Kasumi-1 (cell line): ENCODE results near the gene UBE2D2.

Experiments
- DNase-seq, 2 experiments: peaks; one replicate each; lab custom pipeline; 2025; lab: John Stamatoyannopoulos, UW

The UBE2D2 gene

DNA sequence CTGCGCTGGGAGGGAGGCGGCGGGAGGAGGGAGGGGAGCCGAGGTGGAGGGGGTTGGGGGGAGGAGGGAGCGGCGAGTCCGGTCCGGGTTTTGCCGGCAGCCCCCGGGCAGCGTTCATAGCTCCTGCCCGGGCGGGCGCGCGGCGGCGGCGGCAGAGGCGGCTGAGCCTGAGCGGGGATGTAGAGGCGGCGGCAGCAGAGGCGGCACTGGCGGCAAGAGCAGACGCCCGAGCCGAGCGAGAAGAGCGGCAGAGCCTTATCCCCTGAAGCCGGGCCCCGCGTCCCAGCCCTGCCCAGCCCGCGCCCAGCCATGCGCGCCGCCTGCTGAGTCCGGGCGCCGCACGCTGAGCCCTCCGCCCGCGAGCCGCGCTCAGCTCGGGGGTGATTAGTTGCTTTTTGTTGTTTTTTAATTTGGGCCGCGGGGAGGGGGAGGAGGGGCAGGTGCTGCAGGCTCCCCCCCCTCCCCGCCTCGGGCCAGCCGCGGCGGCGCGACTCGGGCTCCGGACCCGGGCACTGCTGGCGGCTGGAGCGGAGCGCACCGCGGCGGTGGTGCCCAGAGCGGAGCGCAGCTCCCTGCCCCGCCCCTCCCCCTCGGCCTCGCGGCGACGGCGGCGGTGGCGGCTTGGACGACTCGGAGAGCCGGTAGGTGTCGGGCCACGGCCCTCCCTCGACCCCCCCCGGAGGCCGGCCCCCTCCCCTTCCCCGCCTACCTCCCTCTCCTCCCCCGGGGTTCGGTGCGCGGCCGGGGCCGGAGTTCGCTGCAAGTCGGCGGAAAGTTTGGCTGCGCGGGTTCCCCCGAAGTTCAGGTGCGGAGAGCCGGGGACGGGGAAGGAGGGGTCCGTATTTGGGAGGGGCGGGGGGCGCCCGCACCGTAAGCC lies 87.3 kb downstream of the UBE2D2 start, which contains the start of gene CXXC5:
Gene CXXC5, plus strand, starts transcription at position 145 of the 877 bp plus-strand sequence. CDS start 32,175 bp downstream, outside the sequence.
- DNase-seq = peak; percentile 50 to 57

- DNase-seq = peak; percentile 23 to 32
These were observed 88.2 kb downstream of the UBE2D2 start for GRCh38 chr5:139649082-139649991.

- no peak for DNase-seq
These were observed 89.0 kb downstream of the UBE2D2 start for GRCh38 chr5:139650031-139650688.

DNA sequence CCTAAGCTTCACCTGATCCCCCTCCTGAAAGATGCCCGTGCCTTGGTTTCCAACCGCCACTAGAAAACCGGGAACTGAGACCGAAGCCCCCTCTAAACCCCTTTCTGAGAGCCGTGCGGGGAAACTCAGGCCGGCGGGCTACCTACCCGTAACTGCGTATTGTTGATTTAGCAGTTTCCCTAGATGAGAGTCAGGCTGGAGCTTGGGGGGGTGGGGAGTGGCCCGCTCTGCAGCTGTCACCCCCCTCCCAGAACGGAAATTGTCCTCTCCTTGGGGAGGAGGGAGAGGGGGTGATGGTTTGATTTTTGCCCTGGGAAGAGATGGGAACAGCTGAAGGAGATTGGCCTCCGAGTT lies 89.5 kb downstream of the UBE2D2 start:
- DNase-seq = no peak

DNA sequence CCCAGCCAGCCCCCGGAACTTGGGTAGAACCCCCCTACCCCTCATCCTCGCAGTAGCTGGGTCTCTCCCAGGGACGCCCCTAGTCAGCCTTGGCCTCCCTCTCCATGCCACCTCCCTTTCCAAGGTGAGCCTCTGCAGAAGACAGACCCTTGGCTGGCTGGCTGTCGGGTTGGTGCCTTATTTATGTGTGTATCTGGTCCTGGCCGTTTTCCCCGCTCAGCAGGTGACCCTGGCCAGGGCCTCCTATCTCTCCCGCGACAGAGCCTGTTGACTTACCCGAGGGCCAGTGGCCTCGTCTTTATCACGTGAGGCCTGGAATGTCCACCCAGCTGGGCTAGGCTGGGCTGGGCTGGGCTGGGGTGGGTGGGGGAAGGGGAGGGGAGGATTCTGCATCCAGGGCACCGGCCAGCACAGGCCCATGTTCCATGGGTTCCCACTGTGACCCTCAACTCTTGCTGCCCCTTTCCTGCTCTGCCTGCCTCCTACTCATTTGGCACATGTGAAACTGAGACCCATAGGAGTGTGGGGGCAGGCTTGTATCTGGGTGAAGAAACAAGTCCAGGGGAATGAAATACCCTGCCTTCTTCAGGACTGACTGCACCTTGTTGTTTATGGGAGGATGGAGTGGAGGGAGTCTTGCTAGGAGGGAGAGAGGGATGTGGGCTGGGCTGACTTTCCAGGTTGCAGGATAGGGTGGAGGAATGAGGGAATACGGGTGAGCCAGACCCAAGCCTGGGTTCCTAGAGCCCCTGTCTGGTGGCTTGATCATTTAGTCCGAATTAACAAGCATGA lies 90.1 kb downstream of the UBE2D2 start:
- DNase-seq = no peak

GRCh38 chr5:139651853-139652787 lies 91.0 kb downstream of the UBE2D2 start:
- no peak for DNase-seq

DNA sequence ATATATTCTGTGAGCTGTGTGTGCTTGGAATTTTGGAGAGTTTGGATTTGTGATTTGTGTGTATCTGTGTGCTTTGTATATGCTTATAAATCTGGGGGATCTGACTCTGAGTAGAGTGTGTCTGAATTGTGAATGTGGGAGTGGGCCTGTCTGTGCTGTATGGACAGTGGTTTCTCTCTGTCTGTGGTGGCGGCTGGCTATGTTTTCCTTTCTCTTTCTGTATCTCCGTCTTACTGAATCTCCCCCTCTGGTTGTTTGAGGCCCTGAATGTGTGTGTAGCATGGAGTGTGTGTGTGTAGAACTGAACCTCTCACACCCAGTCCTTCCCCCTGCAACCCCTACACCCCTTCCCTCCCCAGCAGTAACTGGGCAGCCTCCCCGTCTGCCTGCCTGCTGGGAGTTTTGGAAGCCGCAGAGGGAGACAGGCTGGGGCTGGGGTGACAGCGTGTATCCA lies 91.7 kb downstream of the UBE2D2 start:
- DNase-seq = no peak

GRCh38 chr5:139653616-139654015 lies 92.5 kb downstream of the UBE2D2 start:
- DNase-seq = no peak

DNA sequence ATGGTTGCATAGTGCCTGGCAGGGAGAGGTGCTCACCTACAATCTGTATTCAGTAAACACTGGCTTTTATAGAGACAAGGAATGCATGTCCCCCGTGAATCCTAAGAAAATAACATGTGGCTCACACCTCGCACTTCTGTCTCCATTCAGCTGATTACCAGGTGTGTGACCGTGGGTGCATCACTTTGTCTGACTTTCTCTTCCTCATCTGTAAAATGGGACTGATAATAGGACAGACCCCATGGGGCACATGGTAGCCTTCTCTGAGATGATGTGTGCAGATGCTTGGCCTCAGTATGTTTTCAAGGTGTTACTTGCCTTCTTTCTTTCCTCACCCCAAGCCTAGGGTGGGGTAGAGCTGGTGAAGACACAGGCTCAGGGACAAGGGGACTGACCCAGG lies 93.3 kb downstream of the UBE2D2 start:
- DNase-seq = no peak

- DNase-seq = no peak
These were observed 93.8 kb downstream of the UBE2D2 start for GRCh38 chr5:139654871-139655491.

GRCh38 chr5:139655727-139656271 lies 94.7 kb downstream of the UBE2D2 start:
- DNase-seq = no peak

- DNase-seq = peak in 1 of 2 experiments; percentile 34
These were observed 96.5 kb downstream of the UBE2D2 start for GRCh38 chr5:139657363-139658321.

GRCh38 chr5:139658501-139658927 lies 97.4 kb downstream of the UBE2D2 start:
- no peak for DNase-seq

- no peak for DNase-seq
These were observed 98.0 kb downstream of the UBE2D2 start for GRCh38 chr5:139658928-139659667.

GRCh38 chr5:139659695-139660101 lies 98.6 kb downstream of the UBE2D2 start:
- DNase-seq = no peak

DNA sequence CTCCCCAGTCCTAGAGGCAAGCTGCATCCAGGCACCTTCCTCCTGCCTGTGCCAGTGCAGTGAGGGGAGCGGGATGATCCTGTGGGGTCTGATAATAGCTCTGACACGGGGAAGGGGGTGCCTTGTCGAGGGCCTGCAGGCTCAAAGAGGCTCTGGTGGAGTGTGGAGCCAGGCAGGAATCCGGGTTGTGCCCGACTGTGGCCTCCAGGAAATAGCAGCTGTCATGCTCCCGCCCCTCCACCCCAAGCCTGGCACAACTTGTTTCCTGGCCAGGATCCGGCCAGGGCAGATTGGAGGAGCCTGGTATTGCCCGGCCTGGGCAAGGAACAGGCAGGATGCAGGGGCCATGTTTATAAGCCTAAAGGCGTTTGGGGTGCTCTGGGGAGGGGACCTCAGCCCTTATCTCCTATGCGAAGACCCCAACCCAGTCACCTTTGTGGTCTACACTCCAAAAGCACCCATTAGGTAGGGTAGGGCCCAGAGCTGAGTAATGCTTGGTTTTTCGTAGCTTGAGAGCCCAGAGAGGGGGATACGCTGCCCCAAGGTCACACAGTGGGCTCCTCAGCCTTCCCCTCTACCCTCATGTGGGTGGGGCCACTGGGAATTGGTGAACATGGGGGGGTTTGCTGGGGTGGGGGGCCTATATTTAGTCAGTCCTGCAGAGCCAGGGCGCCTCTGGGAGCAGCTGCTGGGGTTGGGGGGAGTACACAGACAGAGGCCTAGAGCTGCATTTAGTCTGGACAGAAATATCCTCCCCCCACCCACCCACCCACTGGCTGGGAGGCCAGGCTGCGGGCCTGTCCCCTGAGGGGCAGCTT lies 99.2 kb downstream of the UBE2D2 start:
- DNase-seq = no peak
